ENCODE measurements around the gene MOV10.

MOV10 gene

GRCh38 chr1:112700290-112701226, 26.1 kb downstream of the MOV10 start:
- H3K4me1 ChIP-seq (ENCODE audit: low read length): peaks cover 15% of the 10 kb centered on the region
- H3K9me2 ChIP-seq (replicated peaks; ENCODE audit: insufficient read depth, low read length): no peaks in the 10 kb centered on the region
- TF ChIP-seq CTCF (IDR thresholded peaks at IDR 0.05; ENCODE audit: low read length): no peak
- H3K4me3 ChIP-seq (ENCODE audit: low read length): no peak overlapping the region
- H3K27me3 ChIP-seq (replicated peaks; ENCODE audit: insufficient read depth, low read length): no peaks in the 10 kb centered on the region
- no peak overlapping the region for H2AFZ ChIP-seq (ENCODE audit: low read length)
- H3K79me2 ChIP-seq (ENCODE audit: low read length): no peaks in the 10 kb centered on the region
- H3K9me3 ChIP-seq (replicated peaks; ENCODE audit: insufficient read depth, low read length): no peaks in the 10 kb centered on the region
- H4K20me1 ChIP-seq (ENCODE audit: insufficient read depth, low read length): no peaks in the 10 kb centered on the region
- no peak overlapping the region for H3K9ac ChIP-seq (ENCODE audit: low read length)
- peak overlapping the region; percentile 37 for H3K4me2 ChIP-seq (ENCODE audit: low read depth, low read length)
- no peaks in the 10 kb centered on the region for H3K36me3 ChIP-seq (replicated peaks; ENCODE audit: insufficient read depth, low read length)
- peak; percentile 60 for DNase-seq
- no peaks in the 10 kb centered on the region for H3F3A ChIP-seq (ENCODE audit: insufficient read depth, low read length)
- peak overlapping the region; percentile 8; the same call in 1 of the 2 replicates for H3K27ac ChIP-seq (ENCODE audit: low read length)

DNA sequence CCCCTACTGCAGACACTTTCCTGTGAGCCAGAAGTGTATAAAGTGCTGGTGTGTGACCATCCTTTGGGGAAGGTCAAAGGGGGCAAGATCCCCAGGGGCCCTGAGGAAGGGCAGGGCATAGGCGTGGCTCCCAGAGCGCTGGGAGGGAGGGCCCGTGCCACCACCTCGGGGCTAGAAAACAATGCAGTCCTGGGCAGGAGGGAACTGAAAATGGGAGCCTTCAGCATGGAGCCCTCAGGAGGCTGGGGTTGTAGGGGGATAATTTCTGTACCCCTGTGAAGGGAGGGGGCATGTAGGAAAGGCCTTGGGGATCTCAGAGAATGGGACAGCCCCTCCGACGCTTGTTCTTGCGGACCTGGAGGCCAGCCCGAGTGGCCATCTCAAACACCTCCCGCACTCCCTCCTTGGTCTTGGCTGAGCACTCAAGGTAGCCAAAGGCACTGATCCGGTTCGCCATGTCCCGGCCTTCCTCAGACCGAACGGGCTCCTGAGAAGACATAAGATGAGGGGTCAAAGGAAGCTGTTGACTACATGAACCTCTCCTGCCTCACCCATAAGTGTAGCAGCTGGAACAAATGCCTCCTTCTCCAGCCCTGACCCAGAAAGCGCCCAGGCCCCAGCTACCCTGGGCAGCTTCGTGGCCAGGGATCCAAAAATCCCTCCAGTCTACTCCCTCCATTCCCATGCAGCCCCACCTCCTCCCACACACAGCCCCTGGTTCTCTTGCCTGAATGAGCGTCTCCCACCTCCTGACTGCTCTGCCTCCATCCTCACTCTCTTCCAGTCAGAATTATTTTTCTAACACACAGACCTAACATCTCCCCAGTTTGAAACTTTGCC, 27.0 kb downstream of the MOV10 start:
- Histone ChIP-seq H3K4me3 (ENCODE audit: low read length) (no peak overlapping the region), H3K27ac (ENCODE audit: low read length) (no peak overlapping the region), H3K9me3 (replicated peaks; ENCODE audit: insufficient read depth, low read length) (no peaks in the 10 kb centered on the region), H3K4me1 (ENCODE audit: low read length) (peaks cover 17% of the 10 kb centered on the region), H2AFZ (ENCODE audit: low read length) (no peak overlapping the region), H3F3A (ENCODE audit: insufficient read depth, low read length) (no peaks in the 10 kb centered on the region), H3K9me2 (replicated peaks; ENCODE audit: insufficient read depth, low read length) (no peaks in the 10 kb centered on the region), H3K9ac (ENCODE audit: low read length) (no peak overlapping the region), H3K4me2 (ENCODE audit: low read depth, low read length) (peak overlapping the region; percentile 37), H3K79me2 (ENCODE audit: low read length) (no peaks in the 10 kb centered on the region), H3K27me3 (replicated peaks; ENCODE audit: insufficient read depth, low read length) (no peaks in the 10 kb centered on the region), H3K36me3 (replicated peaks; ENCODE audit: insufficient read depth, low read length) (no peaks in the 10 kb centered on the region), H4K20me1 (ENCODE audit: insufficient read depth, low read length) (no peaks in the 10 kb centered on the region)
- no peak for DNase-seq
- TF ChIP-seq CTCF (IDR thresholded peaks at IDR 0.05; ENCODE audit: low read length): no peak
- TF ChIP-seq EZH2 (optimal IDR thresholded peaks at IDR 0.05; ENCODE audit: low read depth, low read length): no peak
- no peak for TF ChIP-seq EZH2phosphoT487 (IDR thresholded peaks at IDR 0.05; ENCODE audit: low read length)

DNA sequence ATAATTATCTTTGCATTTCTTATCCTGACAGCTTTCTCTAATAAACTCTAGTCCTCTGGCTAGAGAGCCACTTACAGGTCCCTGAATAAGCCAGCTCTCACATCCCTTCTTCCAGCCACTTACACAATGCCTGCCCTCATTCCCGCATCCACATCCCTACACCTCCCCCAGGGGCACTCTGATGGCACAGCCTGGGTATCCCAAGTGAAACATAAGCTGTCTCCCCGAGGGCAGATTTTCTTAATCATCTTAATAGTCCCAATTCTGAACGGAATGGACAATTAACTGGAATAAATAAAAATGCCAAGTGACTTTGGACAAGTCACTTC, 27.6 kb downstream of the MOV10 start:
- Histone ChIP-seq H2AFZ (ENCODE audit: low read length) (no peak overlapping the region), H3K9me2 (replicated peaks; ENCODE audit: insufficient read depth, low read length) (no peaks in the 10 kb centered on the region), H3K36me3 (replicated peaks; ENCODE audit: insufficient read depth, low read length) (no peaks in the 10 kb centered on the region), H3K4me1 (ENCODE audit: low read length) (peaks cover 17% of the 10 kb centered on the region), H3F3A (ENCODE audit: insufficient read depth, low read length) (no peaks in the 10 kb centered on the region), H3K27me3 (replicated peaks; ENCODE audit: insufficient read depth, low read length) (no peaks in the 10 kb centered on the region), H4K20me1 (ENCODE audit: insufficient read depth, low read length) (no peaks in the 10 kb centered on the region), H3K79me2 (ENCODE audit: low read length) (no peaks in the 10 kb centered on the region), H3K9me3 (replicated peaks; ENCODE audit: insufficient read depth, low read length) (no peaks in the 10 kb centered on the region), H3K4me2 (ENCODE audit: low read depth, low read length) (no peak overlapping the region), H3K27ac (ENCODE audit: low read length) (no peak overlapping the region), H3K4me3 (ENCODE audit: low read length) (no peak overlapping the region), H3K9ac (ENCODE audit: low read length) (no peak overlapping the region)
- TF ChIP-seq EZH2phosphoT487 (IDR thresholded peaks at IDR 0.05; ENCODE audit: low read length) (no peak), EZH2 (optimal IDR thresholded peaks at IDR 0.05; ENCODE audit: low read depth, low read length) (no peak), CTCF (IDR thresholded peaks at IDR 0.05; ENCODE audit: low read length) (no peak)
- DNase-seq: no peak
